ENCODE results near the gene MS4A6A.

MS4A6A gene

DNA sequence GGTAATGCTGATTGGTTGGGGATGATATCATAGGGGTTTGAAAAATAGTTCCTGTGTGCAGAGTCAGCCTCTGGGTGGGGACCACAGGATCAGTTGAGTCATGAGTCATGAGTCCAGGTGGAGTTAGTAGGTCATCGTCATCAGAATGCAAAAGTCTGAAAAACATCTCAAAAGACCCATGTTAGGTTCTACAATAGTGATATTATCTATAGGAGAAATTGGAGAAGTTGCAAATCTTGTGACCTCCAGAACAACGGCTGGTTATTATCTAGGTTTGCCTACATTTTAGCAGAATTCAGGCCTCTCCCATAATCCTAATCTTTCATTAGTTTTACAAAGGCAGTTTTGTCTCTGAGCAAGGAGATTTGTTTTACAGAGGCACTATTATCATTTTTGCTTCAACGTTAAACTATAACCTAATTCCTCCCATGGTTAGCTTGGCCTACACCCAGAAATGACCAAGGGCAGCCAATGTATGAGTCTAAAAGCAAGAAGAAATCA is 55.5 kb downstream of the MS4A6A start:
- no peak for FAIRE-seq

GRCh38 chr11:60125956-60126585 is 56.8 kb downstream of the MS4A6A start:
- FAIRE-seq, result no peak

DNA sequence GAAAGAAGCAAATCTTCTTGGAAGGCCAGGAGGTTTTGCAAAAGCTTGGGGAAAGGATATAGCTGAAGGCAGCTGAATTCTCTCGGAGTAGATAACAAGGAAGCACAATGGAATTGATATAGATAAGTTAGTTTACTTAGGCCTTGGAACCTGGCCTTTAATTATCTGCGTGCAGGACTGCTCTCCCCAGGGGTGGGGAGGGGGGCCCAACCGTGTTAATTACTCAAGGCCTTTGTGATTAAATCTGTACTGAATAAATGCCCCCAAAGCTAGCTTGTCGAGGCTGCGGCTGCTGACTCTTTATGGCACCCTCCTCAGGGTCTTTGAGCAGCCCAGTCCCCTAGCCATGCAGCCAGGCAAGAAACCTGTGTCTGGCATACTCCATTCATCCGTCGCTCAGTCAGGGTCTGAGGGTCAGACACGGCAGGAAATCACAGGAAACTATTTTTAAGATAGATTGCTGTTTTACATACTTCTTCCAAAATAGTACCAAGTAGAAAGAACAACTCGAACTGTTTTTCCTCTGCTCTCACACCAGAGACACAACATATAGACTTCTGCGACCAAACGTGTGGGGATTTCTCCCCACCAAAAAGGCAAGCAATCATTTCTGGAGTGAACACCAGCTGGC is 58.0 kb downstream of the MS4A6A start:
- FAIRE-seq, result no peak

Measured in islet of Langerhans (tissue), 1 donor.